ENCODE measurements around the gene C7orf33. TPM values are rescaled to one million over a fixed set of nuclear protein-coding genes. Genes with fewer than 3 reads are reported as not detected.
A peak's percentile ranks its signal among the peaks of the same experiment; 100 is the strongest.

The C7orf33 gene
- polyA plus RNA-seq, 3 donors = 0.05 TPM; not detected in 2

- TF ChIP-seq, protein P1, sequence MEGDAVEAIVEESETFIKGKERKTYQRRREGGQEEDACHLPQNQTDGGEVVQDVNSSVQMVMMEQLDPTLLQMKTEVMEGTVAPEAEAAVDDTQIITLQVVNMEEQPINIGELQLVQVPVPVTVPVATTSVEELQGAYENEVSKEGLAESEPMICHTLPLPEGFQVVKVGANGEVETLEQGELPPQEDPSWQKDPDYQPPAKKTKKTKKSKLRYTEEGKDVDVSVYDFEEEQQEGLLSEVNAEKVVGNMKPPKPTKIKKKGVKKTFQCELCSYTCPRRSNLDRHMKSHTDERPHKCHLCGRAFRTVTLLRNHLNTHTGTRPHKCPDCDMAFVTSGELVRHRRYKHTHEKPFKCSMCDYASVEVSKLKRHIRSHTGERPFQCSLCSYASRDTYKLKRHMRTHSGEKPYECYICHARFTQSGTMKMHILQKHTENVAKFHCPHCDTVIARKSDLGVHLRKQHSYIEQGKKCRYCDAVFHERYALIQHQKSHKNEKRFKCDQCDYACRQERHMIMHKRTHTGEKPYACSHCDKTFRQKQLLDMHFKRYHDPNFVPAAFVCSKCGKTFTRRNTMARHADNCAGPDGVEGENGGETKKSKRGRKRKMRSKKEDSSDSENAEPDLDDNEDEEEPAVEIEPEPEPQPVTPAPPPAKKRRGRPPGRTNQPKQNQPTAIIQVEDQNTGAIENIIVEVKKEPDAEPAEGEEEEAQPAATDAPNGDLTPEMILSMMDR (IDR thresholded peaks at IDR 0.05) = no peak
- Histone ChIP-seq H3K4me2 (replicated peaks; ENCODE audit: extremely low read depth, low read length, poor library complexity, severe bottlenecking) (peak overlapping the region; percentile 41), H3K4me3 (replicated peaks in 1 of 3; ENCODE audit: low read depth in 2 of 3, low read length in 3 of 3) (peak overlapping the region in 1 of 3 experiments; percentile 19), H2AFZ (ENCODE audit: insufficient read depth, low read depth, low read length, poor library complexity, severe bottlenecking) (no peak overlapping the region), H3K36me3 (replicated peaks in 1 of 2; ENCODE audit: control insufficient read depth in 1 of 2, insufficient read depth in 2 of 2, low read length in 2 of 2) (no peaks in the 10 kb centered on the region), H3K79me2 (ENCODE audit: insufficient read depth, low read length) (no peaks in the 10 kb centered on the region), H4K20me1 (ENCODE audit: insufficient read depth, low read length) (no peaks in the 10 kb centered on the region), H3K4me1 (ENCODE audit: control insufficient read depth in 1 of 2, insufficient read depth in 2 of 2, low read length in 2 of 2) (peaks cover 42 to 49% of the 10 kb centered on the region in 2 donors), H3K9me3 (replicated peaks in 1 of 2; ENCODE audit: control insufficient read depth in 1 of 2, insufficient read depth in 1 of 2, low read length in 2 of 2) (no peaks in the 10 kb centered on the region), H3K9ac (ENCODE audit: insufficient read depth, low read length, poor library complexity, severe bottlenecking) (no peak overlapping the region), H3K27ac (ENCODE audit: low read depth in 1 of 2, low read length in 2 of 2) (no peak overlapping the region), H3K27me3 (ENCODE audit: control insufficient read depth in 2 of 2, insufficient read depth in 2 of 2, low read length in 2 of 2) (no peaks in the 10 kb centered on the region)
- H3K36me3 Mint-ChIP-seq = peaks cover 0 to 1% of the 10 kb centered on the region in 2 donors
- H3K27ac Mint-ChIP-seq = peak overlapping the region in 3 of 7 donors; percentile 15 to 69 (median 18)
- intact Hi-C loops (cut with micrococcal nuclease) = no loop called here
- no peaks in the 10 kb centered on the region for H3K27me3 Mint-ChIP-seq (ENCODE audit: low read depth in 3 of 3)
- no CpG with 5 or more reads among the region's 6 CpGs for WGBS (ENCODE audit: insufficient coverage)
- peak overlapping the region in 1 of 2 donors; percentile 77 for H3K4me3 Mint-ChIP-seq
- H3K9me3 Mint-ChIP-seq = peaks cover 0 to 5% (median 1%) of the 10 kb centered on the region in 7 donors
- H3K4me1 Mint-ChIP-seq = peaks cover 57% of the 10 kb centered on the region
- DNase-seq = peak in 2 of 3 donors; percentile 24 to 26
Observed at GRCh38 chr7:148630078-148630477, 39.5 kb downstream of the C7orf33 start.

DNA sequence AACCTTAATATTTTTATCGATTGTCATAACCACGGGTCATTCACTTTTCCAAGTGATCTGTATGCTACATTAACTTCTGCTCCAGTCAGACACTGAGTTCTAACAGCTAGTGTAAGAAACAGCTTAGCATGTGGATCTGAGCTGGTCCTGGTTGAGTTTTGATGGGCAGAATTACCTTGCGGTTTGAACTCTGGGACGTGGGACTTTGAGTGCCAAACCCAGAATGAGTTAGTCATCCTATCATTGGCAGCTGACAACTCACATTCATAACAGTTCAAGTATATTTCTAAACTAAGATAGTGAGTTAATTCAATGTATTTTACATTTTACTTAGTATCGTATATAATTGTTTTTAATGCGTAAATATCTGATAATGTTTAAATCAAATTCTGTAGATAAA lies 43.2 kb downstream of the C7orf33 start:
- peaks cover 0 to 4% of the 10 kb centered on the region in 2 donors for H3K9me3 ChIP-seq (replicated peaks in 1 of 2; ENCODE audit: control insufficient read depth in 1 of 2, insufficient read depth in 1 of 2, low read length in 2 of 2)
- H3K4me1 Mint-ChIP-seq = peaks cover 35% of the 10 kb centered on the region
- H3K9ac ChIP-seq (ENCODE audit: insufficient read depth, low read length, poor library complexity, severe bottlenecking) = no peak overlapping the region
- no peak overlapping the region for H3K27ac ChIP-seq (ENCODE audit: low read depth in 1 of 2, low read length in 2 of 2)
- no peaks in the 10 kb centered on the region for H3K79me2 ChIP-seq (ENCODE audit: insufficient read depth, low read length)
- DNase-seq = no peak
- peaks cover 28 to 34% of the 10 kb centered on the region in 2 donors for H3K4me1 ChIP-seq (ENCODE audit: control insufficient read depth in 1 of 2, insufficient read depth in 2 of 2, low read length in 2 of 2)
- no peaks in the 10 kb centered on the region for H4K20me1 ChIP-seq (ENCODE audit: insufficient read depth, low read length)
- H3K27ac Mint-ChIP-seq = no peak overlapping the region
- H2AFZ ChIP-seq (ENCODE audit: insufficient read depth, low read depth, low read length, poor library complexity, severe bottlenecking) = no peak overlapping the region
- peaks cover 1 to 10% (median 6%) of the 10 kb centered on the region in 7 donors for H3K9me3 Mint-ChIP-seq
- no peak overlapping the region for H3K4me2 ChIP-seq (replicated peaks; ENCODE audit: extremely low read depth, low read length, poor library complexity, severe bottlenecking)
- no CpG with 5 or more reads among the region's 6 CpGs for WGBS (ENCODE audit: insufficient coverage)
- H3K36me3 ChIP-seq (replicated peaks in 1 of 2; ENCODE audit: control insufficient read depth in 1 of 2, insufficient read depth in 2 of 2, low read length in 2 of 2) = no peaks in the 10 kb centered on the region
- TF ChIP-seq, protein P1 (IDR thresholded peaks at IDR 0.05) = no peak
- H3K4me3 Mint-ChIP-seq = no peak overlapping the region
- H3K27me3 ChIP-seq (ENCODE audit: control insufficient read depth in 2 of 2, insufficient read depth in 2 of 2, low read length in 2 of 2) = no peaks in the 10 kb centered on the region
- intact Hi-C loops (cut with micrococcal nuclease) = no loop called here
- no peaks in the 10 kb centered on the region for H3K27me3 Mint-ChIP-seq (ENCODE audit: low read depth in 3 of 3)
- peaks cover 0 to 1% of the 10 kb centered on the region in 2 donors for H3K36me3 Mint-ChIP-seq
- no peak overlapping the region for H3K4me3 ChIP-seq (replicated peaks in 1 of 3; ENCODE audit: low read depth in 2 of 3, low read length in 3 of 3)

All from CD14-positive monocyte (primary cell).